T1000 (cell line): Measurements from ENCODE around the gene C6orf47.
"Not testable (repeated sequence)": the region's sequence is repeated elsewhere in the genome, so short reads cannot be mapped to it uniquely, and the experiment has no call there.

Source experiments
- DNase-seq: peaks from one replicate; lab custom pipeline; 2025; ENCODE audit warnings: mixed read lengths; lab: John Stamatoyannopoulos, UW

Gene C6orf47, protein sequence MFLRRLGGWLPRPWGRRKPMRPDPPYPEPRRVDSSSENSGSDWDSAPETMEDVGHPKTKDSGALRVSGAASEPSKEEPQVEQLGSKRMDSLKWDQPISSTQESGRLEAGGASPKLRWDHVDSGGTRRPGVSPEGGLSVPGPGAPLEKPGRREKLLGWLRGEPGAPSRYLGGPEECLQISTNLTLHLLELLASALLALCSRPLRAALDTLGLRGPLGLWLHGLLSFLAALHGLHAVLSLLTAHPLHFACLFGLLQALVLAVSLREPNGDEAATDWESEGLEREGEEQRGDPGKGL

DNA sequence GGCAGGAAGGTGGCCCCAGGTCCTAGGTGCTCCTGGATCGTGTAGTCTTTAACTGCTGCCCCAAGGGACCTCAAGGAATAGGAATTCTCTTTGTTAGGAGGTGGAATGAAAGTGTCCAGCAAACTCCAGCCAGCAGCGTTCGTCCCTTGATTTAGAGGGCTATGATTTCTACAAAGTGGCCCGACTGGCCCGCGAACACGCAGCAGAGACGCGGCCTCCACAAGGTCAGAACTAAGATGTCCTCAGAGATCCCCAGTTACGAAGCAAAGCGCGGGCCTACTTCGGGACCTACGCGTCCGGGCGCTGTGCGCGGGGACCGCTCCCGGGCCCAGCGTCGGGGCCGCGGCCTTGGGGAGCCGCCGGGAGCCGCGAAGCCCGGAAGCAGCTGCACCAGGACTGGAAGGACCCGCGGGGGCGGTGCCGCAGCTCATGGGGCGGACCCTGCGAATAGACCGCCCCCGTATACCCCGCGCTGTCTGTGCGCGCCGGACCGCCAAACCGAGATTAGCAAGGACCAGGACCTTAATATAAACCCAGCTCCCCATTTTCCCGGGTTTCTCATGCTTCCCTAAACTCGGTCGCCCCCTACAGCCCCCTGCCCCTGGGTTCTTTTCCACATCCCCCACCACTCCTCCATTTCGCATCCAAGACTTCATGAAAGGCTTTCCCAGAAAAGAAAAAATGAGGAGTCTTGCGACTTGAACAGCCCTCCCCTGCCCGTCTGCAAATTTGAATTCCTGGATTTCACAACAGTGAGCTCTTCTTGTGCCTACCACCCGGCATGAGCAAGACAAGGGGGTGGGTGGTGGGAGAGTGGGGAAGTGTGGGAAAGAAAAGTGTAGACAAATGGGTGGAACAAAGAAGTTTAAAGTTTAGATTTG, at the start of gene C6orf47:
Gene C6orf47 (minus strand): TSS at position 398 of the 881 bp plus-strand sequence. CDS start 831 bp downstream, outside the sequence.
- DNase-seq = peak; percentile 58

DNA sequence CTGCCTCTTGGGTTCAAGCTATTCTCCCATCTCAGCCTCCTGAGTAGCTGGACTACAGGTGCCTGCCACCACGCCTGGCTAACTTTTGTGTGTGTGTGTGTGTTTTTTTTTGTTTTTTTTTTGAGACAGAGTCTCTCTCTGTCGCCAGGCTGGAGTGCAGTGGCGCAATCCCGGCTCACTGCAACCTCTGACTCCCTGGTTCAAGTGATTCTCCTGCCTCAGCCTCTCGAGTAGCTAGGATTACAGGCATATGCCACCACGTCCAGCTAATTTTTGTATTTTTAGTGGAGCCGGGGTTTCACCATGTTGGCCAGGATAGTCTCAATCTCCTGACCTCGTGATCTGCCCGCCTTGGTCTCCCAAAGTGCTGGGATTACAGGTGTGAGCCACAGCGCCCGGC, 48.6 kb upstream of the C6orf47 start:
- DNase-seq = not testable (repeated sequence)

DNA sequence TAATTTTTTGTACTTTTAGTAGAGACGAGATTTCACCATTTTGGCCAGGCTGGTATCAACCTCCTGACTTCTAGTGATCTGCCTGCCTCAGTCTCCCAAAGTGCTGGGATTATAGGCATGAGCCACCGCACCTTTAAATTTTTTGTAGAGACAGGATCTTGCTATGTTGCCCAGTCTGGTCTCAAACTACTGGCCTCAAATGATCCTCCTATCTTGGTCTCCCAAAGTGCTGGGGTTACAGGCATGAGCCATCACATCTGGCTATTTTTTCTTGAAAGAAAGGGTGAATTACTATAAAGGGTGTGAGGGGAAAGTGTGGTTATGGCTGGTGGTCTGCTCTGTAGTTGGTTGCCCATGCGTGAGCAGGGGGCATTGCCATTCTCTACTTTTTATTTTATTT, 47.6 kb upstream of the C6orf47 start:
- DNase-seq = no peak

DNA sequence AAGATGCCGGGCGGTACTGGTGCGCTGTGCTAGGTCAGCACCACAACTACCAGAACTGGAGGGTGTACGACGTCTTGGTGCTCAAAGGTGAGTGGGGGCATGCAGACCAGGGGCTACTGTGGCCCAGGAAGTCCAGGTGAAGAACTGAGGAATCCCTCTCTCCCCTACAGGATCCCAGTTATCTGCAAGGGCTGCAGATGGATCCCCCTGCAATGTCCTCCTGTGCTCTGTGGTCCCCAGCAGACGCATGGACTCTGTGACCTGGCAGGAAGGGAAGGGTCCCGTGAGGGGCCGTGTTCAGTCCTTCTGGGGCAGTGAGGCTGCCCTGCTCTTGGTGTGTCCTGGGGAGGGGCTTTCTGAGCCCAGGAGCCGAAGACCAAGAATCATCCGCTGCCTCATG, 47.1 kb upstream of the C6orf47 start:
- no peak for DNase-seq

DNA sequence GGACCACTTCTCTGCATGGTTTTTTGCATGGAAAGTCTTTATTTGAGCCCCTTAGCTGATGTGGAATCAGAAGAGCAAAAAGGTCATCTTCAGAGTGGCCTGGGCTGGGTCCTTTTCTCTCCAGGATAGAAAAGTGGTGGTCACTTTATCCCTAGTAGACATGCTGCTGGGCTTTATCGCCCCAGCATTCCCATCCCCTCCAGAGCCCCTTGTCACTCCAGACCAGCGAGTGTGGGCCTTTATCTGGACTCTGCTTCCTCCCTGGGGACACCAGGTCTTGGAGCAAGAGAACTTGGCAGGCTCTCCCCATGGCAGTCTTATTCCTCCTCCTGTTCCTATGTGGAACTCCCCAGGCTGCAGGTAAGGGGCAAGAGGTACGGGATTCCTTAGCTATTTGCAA, 46.0 kb upstream of the C6orf47 start, which contains the start of gene LY6G6F:
Gene LY6G6F (plus strand): TSS at position 268 of the 400 bp plus-strand sequence. CDS start 41 bp downstream, at position 309.
- DNase-seq = no peak

DNA sequence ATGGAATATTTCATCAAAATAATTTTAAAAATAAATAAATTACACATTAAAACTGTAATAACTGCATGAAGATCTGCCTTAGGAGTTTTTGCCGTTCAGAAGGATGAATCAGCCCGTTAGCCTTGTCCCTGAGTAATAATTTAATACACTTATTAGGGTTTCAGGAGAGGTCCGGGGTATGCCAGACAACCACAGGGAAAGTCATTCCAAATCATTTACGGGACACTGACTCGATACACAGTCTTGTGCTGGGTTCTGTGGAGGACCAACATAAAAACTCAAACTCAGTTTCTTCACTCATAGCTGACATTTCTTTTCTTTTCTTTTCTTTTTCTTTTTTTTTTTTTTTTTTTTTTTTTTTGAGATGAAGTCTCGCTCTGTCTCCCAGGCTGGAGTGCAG, 45.4 kb upstream of the C6orf47 start:
- DNase-seq = no peak

DNA sequence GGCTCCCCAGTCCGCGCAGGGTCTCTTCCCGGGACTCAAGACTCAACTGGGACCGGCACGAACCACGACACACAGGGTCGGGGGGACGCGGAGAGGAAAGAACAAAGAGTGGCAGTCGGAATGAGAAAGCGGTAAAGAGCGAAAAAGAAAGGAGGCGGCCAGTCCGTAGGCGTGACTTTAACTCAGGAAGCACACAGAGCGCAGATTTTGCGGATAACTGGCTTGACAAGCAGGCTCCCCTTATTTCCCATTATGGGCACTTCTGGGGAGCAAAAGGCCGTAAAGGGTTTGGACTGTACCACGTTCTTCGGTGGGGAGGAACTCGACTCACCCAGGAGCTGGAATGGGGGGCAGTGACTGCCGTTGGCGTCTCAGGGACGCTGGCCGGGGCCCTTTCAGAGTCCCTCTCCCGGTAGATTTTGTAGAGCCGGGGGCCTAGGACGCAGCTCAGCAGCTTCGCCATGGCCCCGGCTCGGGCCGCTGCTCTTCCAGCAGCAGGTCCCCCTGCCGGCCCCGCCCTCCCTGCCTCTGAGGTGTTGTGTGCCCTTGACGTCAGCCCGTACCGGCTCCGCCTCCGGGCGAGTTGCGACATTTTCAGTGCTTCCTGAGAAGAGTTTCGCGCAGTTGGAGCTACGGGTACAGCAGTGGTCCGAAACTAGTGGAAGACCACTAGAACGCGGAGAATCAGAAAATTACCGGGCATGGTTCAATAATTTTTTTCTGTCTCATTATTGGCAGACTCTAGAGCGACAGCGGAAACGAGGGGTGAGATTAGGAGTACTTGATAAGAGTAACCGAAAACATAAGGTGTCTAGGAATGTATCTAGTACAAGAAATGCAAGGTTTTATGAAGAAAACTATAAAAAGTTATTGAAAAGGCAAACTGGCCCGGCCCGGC, 42.5 kb upstream of the C6orf47 start, which contains the start of gene ABHD16A:
Gene ABHD16A (minus strand): TSS at position 506 of the 898 bp plus-strand sequence. CDS start 43 bp downstream, at position 463.
- DNase-seq = peak; percentile 94

DNA sequence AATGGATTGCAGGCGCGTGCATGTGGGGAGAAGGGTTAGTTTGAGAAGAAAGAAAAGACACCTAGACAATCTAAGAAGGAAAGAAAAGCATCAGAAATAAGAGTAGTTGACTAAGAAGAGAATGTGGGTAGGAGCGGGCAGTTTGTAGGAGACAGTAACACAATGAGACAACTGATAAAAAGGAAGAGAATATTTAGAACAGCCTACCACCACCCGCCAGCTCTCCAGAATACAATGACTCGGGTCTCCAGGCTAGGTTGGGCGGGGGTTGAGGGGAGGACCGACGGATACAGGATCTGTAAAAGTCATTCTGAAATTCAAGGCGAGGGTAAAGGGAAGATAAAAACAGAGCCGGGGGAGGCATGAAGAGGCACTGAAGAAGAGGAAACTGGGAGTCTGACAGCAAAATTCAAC, 41.8 kb upstream of the C6orf47 start:
- DNase-seq = no peak

DNA sequence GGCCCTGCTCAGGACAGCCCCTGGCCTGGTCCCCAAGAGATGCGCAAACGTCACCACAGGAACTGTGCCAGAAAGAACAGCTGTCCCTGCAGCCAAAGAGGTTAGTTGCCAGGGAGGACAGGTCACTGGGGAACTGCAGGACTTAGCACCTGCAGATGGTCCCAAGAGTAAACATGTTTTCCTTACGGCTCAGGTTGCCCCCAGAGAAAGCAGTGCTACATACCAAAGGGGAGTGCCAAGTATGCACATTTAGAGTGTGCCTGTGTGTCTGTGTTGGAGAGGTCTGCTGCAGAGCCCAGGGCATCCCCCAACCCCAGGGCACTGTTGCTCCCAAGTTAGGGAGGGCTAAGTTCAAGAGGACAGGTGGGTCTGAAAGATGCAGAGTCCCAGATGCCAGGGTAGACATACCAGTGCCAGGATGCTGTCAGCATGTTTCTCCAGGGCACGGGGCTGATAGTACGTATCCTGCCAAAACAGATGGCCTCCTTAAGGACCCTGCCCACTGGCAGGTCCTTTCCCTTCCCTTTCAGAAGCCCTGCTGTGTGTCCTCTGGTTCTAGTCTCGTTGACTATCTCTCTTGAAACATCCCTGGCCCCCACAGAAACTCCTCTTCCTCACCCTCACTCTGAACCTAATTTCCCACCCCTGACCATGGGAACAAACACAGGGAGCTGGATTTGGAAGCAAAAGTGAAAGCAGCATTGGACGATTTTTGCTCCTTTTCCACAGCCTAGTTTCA, 41.3 kb upstream of the C6orf47 start:
- no peak for DNase-seq

DNA sequence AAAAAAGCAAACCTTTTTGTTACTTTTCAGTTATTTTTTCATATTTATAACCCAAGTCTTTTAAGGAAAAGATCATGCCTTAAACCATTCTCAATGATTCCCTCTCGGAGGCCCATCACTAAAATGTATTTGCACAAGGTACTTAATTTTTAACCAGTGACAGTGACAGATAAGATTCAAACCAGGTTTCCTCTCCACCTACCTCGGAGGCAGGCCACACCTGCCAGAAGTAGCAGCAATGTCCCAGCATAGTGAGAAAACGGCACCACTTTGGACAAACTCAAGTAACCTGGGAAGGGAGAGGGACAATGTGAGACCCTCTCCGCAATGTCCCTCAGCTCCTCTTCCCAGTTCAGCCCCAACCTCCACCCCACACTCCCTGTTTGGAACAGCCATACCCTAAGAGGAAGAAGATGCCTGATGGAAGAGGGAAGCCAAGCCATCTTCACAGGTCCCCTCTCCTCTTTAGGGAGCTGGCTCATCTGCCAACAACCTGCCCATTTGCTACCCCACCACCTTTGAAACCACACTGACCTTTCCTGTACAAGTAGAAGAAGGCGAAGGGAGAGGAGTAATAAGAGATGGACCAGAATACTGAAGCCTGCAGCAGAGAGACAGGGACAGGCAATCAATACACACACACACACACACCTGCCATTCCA, 40.3 kb upstream of the C6orf47 start:
- no peak for DNase-seq

DNA sequence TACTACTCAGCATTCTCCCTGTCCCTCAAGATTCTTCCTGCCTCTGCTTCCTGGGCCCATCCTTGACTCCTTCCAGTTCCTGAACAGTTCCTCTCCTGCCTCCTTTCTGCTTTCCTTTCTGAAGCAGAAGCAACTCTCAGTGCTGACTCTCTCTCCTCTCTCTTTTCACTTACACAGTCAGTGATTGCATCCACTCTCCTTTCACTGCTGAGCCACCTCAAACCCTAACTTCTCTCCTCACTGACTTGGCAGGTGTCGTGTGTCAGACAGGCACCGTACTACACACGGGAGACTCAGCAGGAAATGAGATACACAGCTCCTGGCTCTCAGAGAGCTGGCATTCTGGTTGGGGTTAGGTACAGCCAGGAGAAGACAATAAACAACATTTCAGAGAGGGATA, 37.0 kb upstream of the C6orf47 start:
- DNase-seq = no peak

DNA sequence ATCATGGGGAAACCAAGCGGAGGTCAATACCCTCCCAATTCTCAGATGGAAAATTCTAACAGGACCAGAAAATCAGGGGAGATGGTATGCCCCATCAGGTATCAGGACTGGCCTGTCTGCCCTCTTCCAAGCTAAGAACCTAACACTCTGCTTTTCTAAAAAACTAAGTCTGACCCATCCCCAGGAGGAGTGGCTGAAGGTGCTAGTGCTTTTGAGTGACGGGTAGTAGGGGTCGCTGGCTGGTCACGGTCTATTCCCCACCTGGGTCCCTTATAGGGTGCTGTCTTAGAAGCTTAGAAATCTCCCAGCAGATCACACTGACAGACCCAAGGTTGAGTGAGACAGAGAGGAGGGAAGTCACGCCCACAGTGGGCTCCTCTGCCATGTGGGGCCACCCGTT, 33.0 kb upstream of the C6orf47 start:
- DNase-seq = no peak

DNA sequence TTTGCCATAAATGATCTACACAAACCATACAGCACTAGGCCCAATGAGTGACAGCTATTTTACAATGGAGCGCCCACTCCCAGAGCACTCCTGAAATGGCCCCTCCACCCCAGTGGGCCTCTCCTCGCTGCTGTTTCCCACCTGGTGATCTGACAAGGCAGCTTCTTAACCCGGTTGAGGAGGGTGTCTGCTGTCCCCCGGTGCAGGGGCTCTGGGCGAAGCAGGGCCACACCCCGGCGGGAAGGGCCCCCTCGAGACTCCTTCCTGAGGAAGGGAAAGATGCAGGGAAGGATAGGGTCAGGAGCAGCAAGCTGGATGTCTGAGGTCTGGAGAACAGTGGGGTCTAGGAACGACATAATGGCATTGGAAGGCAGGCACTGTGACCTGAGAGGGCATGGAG, 32.3 kb upstream of the C6orf47 start:
- no peak for DNase-seq

DNA sequence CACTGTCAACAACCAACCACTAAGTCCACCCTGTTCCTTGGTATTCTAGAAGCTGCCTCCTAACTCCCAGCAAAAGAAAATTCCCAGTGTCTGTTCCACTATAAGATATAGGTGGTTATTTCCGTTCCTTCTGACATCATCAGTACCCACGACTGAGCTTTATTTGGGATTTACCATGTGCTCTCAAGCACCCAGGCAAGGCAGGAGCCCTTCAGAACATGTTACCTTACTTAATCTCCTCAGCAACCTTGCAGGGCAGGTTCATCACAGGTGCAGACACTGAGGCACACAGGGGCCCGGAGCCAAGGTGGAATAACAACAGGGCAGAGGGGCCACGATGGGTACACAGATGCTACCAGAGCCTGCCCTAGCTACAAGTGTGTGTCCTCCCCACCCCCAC, 31.8 kb upstream of the C6orf47 start:
- no peak for DNase-seq

DNA sequence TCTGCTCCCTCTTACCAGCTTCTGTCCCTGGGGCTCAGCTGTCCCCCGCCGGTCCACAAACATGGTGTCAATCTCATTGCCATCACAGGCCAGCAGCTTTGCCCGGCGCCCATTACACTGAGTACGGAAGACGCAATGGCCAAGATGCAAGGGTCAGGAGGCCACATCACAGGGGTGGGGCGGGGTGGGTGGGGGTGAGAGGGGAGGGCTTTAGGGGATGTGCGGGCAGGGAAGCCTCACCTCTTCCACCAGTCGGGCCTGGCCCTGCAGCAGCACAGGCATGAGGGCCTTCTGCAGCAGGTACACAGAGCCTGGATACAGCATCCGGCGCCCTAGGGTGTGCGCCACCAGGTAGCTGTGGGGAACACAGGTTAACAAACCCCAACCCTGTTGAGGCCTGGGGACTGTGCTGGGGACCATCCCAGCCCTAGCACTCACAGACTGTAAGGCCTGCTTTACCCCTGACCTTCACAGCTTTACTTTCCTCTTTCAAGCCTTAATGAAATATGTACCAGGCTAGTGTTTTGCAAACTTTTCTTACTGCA, 31.1 kb upstream of the C6orf47 start:
- no peak for DNase-seq

DNA sequence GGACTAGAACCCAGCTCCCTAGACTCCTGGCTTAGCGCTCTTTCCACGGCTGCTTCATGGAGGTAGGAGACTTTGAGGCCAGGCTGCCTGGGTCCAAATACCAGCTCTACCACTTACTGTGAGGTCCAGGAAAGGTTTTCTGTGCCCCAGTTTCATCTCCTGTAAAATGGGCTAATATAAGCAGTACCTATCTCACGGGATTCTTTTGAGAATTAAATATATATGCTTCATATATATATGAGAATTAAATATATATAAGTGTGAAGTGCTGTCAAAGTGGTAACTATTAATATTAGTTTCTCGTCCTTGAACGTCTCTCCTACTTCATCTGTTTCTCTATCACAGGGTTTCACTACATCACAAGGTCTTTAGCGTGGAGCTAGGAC, 30.5 kb upstream of the C6orf47 start:
- DNase-seq = no peak

DNA sequence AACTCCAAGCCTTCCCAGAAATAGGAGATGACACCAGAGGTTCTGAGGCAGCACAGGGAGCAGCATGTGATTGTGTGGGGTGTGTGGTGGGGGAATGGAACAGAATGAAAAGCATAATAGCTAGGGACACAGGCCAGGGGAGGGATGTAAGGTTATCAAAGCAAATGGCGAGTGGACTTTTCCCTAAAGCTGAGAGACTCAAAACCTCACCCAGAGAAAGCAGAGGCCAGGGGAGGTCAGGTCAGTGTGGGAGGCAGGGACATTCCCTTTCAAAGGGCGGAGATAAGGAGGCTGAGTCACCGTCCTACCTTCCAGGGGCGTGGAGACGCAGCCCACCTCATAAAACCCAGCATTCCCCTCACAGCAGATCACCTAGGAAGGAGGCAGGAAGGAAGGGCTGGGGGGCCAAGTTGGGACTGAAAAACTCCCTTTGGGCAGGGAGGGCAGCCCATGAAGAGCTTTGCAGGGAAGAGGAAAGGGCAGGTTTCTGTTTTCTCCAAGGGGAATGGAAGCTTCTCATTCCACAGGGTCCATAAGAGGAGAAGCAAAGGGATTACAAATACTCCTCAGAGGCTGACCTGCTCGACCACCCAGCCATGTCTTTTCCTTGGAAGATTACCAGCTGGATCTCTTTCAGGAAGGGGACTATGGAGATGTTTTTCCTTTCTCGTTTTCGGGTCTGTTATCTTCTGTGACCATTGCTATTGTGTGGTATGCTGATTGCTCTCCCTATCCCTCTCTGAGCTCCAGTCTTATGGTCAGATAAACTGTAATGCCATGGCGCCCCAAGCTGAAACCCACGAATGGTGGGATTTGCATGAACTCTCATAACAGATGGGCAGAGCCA, 29.9 kb upstream of the C6orf47 start:
- DNase-seq = no peak

DNA sequence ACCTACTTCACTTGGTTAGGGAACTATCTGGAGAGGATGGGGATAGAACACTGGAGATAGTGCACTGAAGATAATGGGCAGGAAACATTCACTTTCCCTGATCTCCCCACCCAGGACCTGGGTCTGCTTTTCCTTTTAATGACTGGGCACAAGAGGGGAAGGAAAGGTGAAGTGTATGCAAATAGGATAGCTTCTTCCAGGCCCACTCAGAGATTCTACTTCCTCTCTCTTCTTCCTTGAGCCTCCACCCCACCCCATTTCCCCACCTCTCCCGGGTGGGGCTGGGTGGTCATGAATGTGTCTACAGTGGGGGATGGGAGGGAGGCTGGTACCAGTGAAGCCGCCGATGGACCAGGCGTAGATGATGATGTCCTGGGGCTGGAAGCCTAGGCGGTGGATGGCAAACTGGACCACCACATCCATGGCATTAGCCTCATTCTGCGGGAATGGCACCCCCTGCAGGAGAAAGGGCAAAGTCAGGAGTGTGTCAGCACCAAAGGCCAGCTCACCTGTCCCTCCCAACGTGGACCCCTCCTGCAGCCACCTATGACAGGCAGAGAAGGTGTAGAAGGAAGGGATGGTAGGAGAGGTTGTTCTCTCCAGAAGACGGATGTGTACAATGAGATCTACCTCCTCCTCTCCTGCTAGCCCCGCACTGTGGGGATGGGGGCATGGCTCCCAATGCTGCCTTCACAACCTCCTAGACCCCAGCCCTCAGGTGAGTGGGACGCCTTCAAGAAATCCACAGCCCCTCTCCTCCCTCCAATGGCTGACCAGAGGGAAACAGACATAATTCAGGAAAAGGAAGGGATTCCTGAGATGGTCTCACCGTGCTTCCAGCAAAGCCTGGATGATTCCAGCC, 28.9 kb upstream of the C6orf47 start:
- no peak for DNase-seq
